Left ventricle myocardium inferior (tissue), 1 donor: ENCODE data around the gene PIP4K2A. TPM values are rescaled to one million over a fixed set of nuclear protein-coding genes. Genes with fewer than 3 reads are reported as not detected.

Experiments
- DNase-seq: peaks from one replicate; pipeline ENCODE4 v3.0.0-alpha.2; 2020
- H3K27ac ChIP-seq: fragments of 200-600 bp; replicated peaks from 2 replicates; pipeline ENCODE4 v1.8.0; 2021
- H3K27me3 ChIP-seq: fragments of 200-600 bp; 2 replicates; pipeline ENCODE4 v1.8.0; 2021; ENCODE audit warnings: low read depth
- H3K36me3 ChIP-seq: fragments of 200-600 bp; 2 replicates; pipeline ENCODE4 v1.8.0; 2021
- H3K4me1 ChIP-seq: fragments of 200-600 bp; 2 replicates; pipeline ENCODE4 v1.8.0; 2021
- H3K4me3 ChIP-seq: fragments of 200-600 bp; 2 replicates; pipeline ENCODE4 v1.8.0; 2021; ENCODE audit warnings: mild to moderate bottlenecking, moderate library complexity
- H3K9me3 ChIP-seq: fragments of 200-600 bp; replicated peaks from 2 replicates; pipeline ENCODE4 v1.8.0; 2021
- CTCF ChIP-seq: fragments of 200-600 bp; IDR thresholded peaks from 2 replicates; pipeline ENCODE4 v1.8.0; 2021; ENCODE audit warnings: antibody characterized with exemption, mild to moderate bottlenecking, borderline replicate concordance
- intact Hi-C: fragments of 100-400 bp; cut with micrococcal nuclease; formaldehyde crosslinking; loops from one replicate; pipeline ENCODE4 v1.11.0; 2022
- total RNA-seq: library from RNA; stranded (reverse); fragmentation: NEBNext Ultra II Directional; extraction: Animal tissue kit (Norgen Biotek cat#: 25700); gene quantifications from one replicate; pipeline ENCODE4 v1.2.1, GENCODE V29; 2021
- donor health status: DM: no; HTN: yes; CAD: no; lungs with severe emphysema.

Gene PIP4K2A
- total RNA-seq, 1 donor from 2014 or later: 12.6 TPM

GRCh38 chr10:22548344-22548743, 166.0 kb downstream of the PIP4K2A start:
- intact Hi-C loops: no loop called here
- Histone ChIP-seq H3K27me3 (no peaks in the 10 kb centered on the region), H3K4me3 (no peak overlapping the region), H3K4me1 (peaks cover 31% of the 10 kb centered on the region), H3K9me3 (no peaks in the 10 kb centered on the region), H3K36me3 (peaks cover 25% of the 10 kb centered on the region), H3K27ac (no peak overlapping the region)
- no peak for TF ChIP-seq CTCF
- no peak for DNase-seq

GRCh38 chr10:22545643-22546042, 168.7 kb downstream of the PIP4K2A start:
- intact Hi-C loops: no loop called here
- Histone ChIP-seq H3K27me3 (no peaks in the 10 kb centered on the region), H3K36me3 (peaks cover 41% of the 10 kb centered on the region), H3K4me3 (no peak overlapping the region), H3K4me1 (peaks cover 34% of the 10 kb centered on the region), H3K27ac (no peak overlapping the region), H3K9me3 (no peaks in the 10 kb centered on the region)
- TF ChIP-seq CTCF: no peak
- no peak for DNase-seq

GRCh38 chr10:22544325-22545068, 169.9 kb downstream of the PIP4K2A start:
- intact Hi-C loops: no loop called here
- TF ChIP-seq CTCF: no peak

GRCh38 chr10:22542773-22543172, 171.6 kb downstream of the PIP4K2A start:
- Histone ChIP-seq H3K36me3 (peaks cover 52% of the 10 kb centered on the region), H3K27me3 (no peaks in the 10 kb centered on the region), H3K4me3 (no peak overlapping the region), H3K27ac (no peak overlapping the region), H3K9me3 (no peaks in the 10 kb centered on the region), H3K4me1 (peaks cover 37% of the 10 kb centered on the region)
- no peak for DNase-seq
- intact Hi-C loops: no loop called here
- TF ChIP-seq CTCF: no peak

More at GRCh38 chr10:22544325-22545068, 169.9 kb downstream of the PIP4K2A start:
- no peak for DNase-seq
- Histone ChIP-seq H3K36me3 (peaks cover 41% of the 10 kb centered on the region), H3K27me3 (no peaks in the 10 kb centered on the region), H3K4me3 (no peak overlapping the region), H3K9me3 (no peaks in the 10 kb centered on the region), H3K27ac (no peak overlapping the region), H3K4me1 (peaks cover 34% of the 10 kb centered on the region)

GRCh38 chr10:22541900-22542299, 172.5 kb downstream of the PIP4K2A start:
- intact Hi-C loops: no loop called here
- no peaks in the 10 kb centered on the region for H3K27me3 ChIP-seq
- no peak for DNase-seq
- no peak overlapping the region for H3K27ac ChIP-seq
- H3K36me3 ChIP-seq: peaks cover 43% of the 10 kb centered on the region
- peaks cover 40% of the 10 kb centered on the region for H3K4me1 ChIP-seq
- no peaks in the 10 kb centered on the region for H3K9me3 ChIP-seq
- no peak for TF ChIP-seq CTCF
- no peak overlapping the region for H3K4me3 ChIP-seq
